HEK293 (cell line): ENCODE data around the gene DDX24.

Experiments used
- CTCF ChIA-PET: fragments of 350-600 bp; formaldehyde crosslinking; extraction: SDS; loops from one replicate; lab custom pipeline; 2021; ENCODE audit warnings: antibody characterized with exemption; lab: Yijun Ruan, JAX
- POLR2A ChIA-PET: fragments of 300-600 bp; formaldehyde crosslinking; extraction: SDS; loops from one replicate; lab custom pipeline; 2020; ENCODE audit warnings: antibody characterized with exemption, inconsistent platforms; lab: Yijun Ruan, JAX
- H3K27ac ChIP-seq: fragments of 200-500 bp; sonication (Bioruptor generic); 2 replicates; pipeline ENCODE4 v1.5.1; 2014; ENCODE audit warnings: low read depth, low read length, control low read depth, inconsistent platforms; ENCODE audit errors: extremely low read depth
- H3K36me3 ChIP-seq, 2 experiments: fragments of 200-500 bp in 1 of 2; sonication (Bioruptor generic) in 1 of 2; 1 replicate in 1 of 2; 2 replicates in 1 of 2; pipeline ENCODE4 v1.5.1; 2014 to 2017; ENCODE audit warnings: inconsistent platforms in 2 of 2, low read length in 2 of 2; ENCODE audit not compliant: control insufficient read depth in 2 of 2, insufficient read depth in 1 of 2
- H3K4me1 ChIP-seq: fragments of 200-500 bp; sonication (Bioruptor generic); 2 replicates; pipeline ENCODE4 v1.5.1; 2014; ENCODE audit warnings: mild to moderate bottlenecking, low read length, inconsistent platforms; ENCODE audit not compliant: control insufficient read depth, insufficient read depth
- H3K4me3 ChIP-seq: 2 replicates; pipeline ENCODE4 v1.5.1; 2011; ENCODE audit warnings: low read depth, mild to moderate bottlenecking, control low read depth, low read length, moderate library complexity
- H3K9me3 ChIP-seq: fragments of 200-500 bp; sonication (Bioruptor generic); 2 replicates; pipeline ENCODE4 v1.5.1; 2014; ENCODE audit warnings: low read depth, low read length, inconsistent platforms; ENCODE audit not compliant: control insufficient read depth, insufficient read depth
- GLIS2 ChIP-seq: fragments of 450-650 bp; formaldehyde crosslinking; IDR thresholded peaks from 2 replicates; pipeline ENCODE4 v1.5.1; 2016; ENCODE audit warnings: missing biosample characterization, missing genetic modification characterization
- KLF8 ChIP-seq: fragments of 450-650 bp; formaldehyde crosslinking; IDR thresholded peaks from 2 replicates; pipeline ENCODE4 v1.5.1; 2016; ENCODE audit warnings: missing biosample characterization, missing genetic modification characterization
- REPIN1 ChIP-seq: fragments of 450-650 bp; formaldehyde crosslinking; IDR thresholded peaks from 2 replicates; pipeline ENCODE4 v1.5.1; 2017; ENCODE audit warnings: missing biosample characterization, missing genetic modification characterization, low read depth
- SP2 ChIP-seq: fragments of 450-650 bp; formaldehyde crosslinking; IDR thresholded peaks from 2 replicates; pipeline ENCODE4 v1.5.1; 2016; ENCODE audit warnings: missing biosample characterization, missing genetic modification characterization
- SP7 ChIP-seq: fragments of 450-650 bp; formaldehyde crosslinking; IDR thresholded peaks from 2 replicates; pipeline ENCODE4 v1.5.1; 2016; ENCODE audit warnings: missing biosample characterization, missing genetic modification characterization
- YY1 ChIP-seq: fragments of 450-650 bp; formaldehyde crosslinking; IDR thresholded peaks from 2 replicates; pipeline ENCODE4 v1.5.1; 2018; ENCODE audit warnings: missing biosample characterization, missing genetic modification characterization
- ZBTB7A ChIP-seq: fragments of 450-650 bp; formaldehyde crosslinking; IDR thresholded peaks from 2 replicates; pipeline ENCODE4 v1.5.1; 2016; ENCODE audit warnings: low read depth, missing biosample characterization, missing genetic modification characterization
- ZNF114 ChIP-seq: fragments of 450-650 bp; formaldehyde crosslinking; IDR thresholded peaks from 2 replicates; pipeline ENCODE4 v1.5.0; 2017; ENCODE audit warnings: missing biosample characterization, missing genetic modification characterization
- ZNF138 ChIP-seq: fragments of 450-650 bp; formaldehyde crosslinking; IDR thresholded peaks from 2 replicates; pipeline ENCODE4 v1.5.1; 2016; ENCODE audit warnings: missing biosample characterization, missing genetic modification characterization, borderline replicate concordance
- ZNF184 ChIP-seq: fragments of 450-650 bp; IDR thresholded peaks from 2 replicates; pipeline ENCODE4 v1.5.1; 2018; ENCODE audit warnings: missing biosample characterization, mild to moderate bottlenecking, missing genetic modification characterization
- ZNF214 ChIP-seq: fragments of 450-650 bp; formaldehyde crosslinking; IDR thresholded peaks from 2 replicates; pipeline ENCODE4 v1.5.1; 2017; ENCODE audit warnings: missing biosample characterization, mild to moderate bottlenecking, missing genetic modification characterization, borderline replicate concordance
- ZNF221 ChIP-seq: fragments of 450-650 bp; formaldehyde crosslinking; IDR thresholded peaks from 2 replicates; pipeline ENCODE4 v1.5.1; 2017; ENCODE audit warnings: missing biosample characterization, missing genetic modification characterization, borderline replicate concordance
- ZNF24 ChIP-seq: fragments of 450-650 bp; formaldehyde crosslinking; IDR thresholded peaks from 2 replicates; pipeline ENCODE4 v1.5.1; 2016; ENCODE audit warnings: missing biosample characterization, missing genetic modification characterization
- ZNF791 ChIP-seq: fragments of 450-650 bp; formaldehyde crosslinking; IDR thresholded peaks from 2 replicates; pipeline ENCODE4 v1.5.1; 2016; ENCODE audit warnings: missing biosample characterization, missing genetic modification characterization
- ZNF837 ChIP-seq: fragments of 450-650 bp; formaldehyde crosslinking; IDR thresholded peaks from 2 replicates; pipeline ENCODE4 v1.5.1; 2016; ENCODE audit warnings: missing biosample characterization, missing genetic modification characterization
- ZNF843 ChIP-seq: fragments of 450-650 bp; formaldehyde crosslinking; IDR thresholded peaks from 2 replicates; pipeline ENCODE4 v1.5.1; 2016; ENCODE audit warnings: missing biosample characterization, missing genetic modification characterization
- ZSCAN23 ChIP-seq: fragments of 450-650 bp; formaldehyde crosslinking; IDR thresholded peaks from 2 replicates; pipeline ENCODE4 v1.5.1; 2016; ENCODE audit warnings: missing biosample characterization, missing genetic modification characterization
- ZXDB ChIP-seq: fragments of 450-650 bp; formaldehyde crosslinking; IDR thresholded peaks from 2 replicates; pipeline ENCODE4 v1.5.1; 2016; ENCODE audit warnings: missing biosample characterization, missing genetic modification characterization
- TF ChIP-seq, protein P1 (sequence below): fragments of 450-650 bp; formaldehyde crosslinking; IDR thresholded peaks from 2 replicates; pipeline ENCODE4 v1.5.1; 2017; ENCODE audit warnings: missing biosample characterization, missing genetic modification characterization
- TF ChIP-seq, protein P2 (sequence below): fragments of 450-650 bp; formaldehyde crosslinking; IDR thresholded peaks from 2 replicates; pipeline ENCODE4 v1.5.1; 2016; ENCODE audit warnings: missing biosample characterization, missing genetic modification characterization
- TF ChIP-seq, protein P3 (sequence below): fragments of 450-650 bp; formaldehyde crosslinking; IDR thresholded peaks from 2 replicates; pipeline ENCODE4 v1.5.1; 2016; ENCODE audit warnings: missing biosample characterization, missing genetic modification characterization
- TF ChIP-seq, protein P4 (sequence below): fragments of 450-650 bp; formaldehyde crosslinking; IDR thresholded peaks from 2 replicates; pipeline ENCODE4 v1.5.1; 2016; ENCODE audit warnings: missing biosample characterization, missing genetic modification characterization

Gene DDX24

DNA sequence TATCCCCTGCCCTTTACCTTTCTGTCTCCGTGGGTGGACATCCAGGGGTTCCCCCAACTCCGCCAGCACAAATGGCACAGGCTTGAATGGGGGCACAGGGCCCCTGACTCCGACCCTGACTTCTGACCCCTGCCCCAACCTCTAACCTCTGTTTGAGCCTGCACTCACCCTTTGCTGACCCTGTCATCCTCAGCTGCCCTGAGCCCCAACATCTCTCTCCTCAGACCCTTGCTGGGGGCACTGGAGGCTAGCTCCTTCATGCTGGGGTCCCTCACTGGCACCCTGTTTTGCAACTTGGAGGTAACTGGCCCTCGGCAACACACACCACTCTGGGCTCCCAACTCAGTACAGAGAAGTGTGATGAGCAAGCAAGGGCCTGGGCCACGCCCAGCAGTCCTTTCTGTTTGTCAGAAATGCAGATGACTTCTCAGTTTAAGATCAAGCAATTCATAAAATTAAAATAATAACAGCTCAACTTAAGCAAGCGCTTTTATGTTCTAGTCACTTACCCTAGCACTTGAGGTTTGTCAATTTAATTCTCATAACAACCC, 31.6 kb upstream of the DDX24 start:
- no peaks in the 10 kb centered on the region for H3K36me3 ChIP-seq
- H3K9me3 ChIP-seq = no peaks in the 10 kb centered on the region
- no peak for TF ChIP-seq REPIN1 (tag by site-specific recombination)
- TF ChIP-seq, protein P1, sequence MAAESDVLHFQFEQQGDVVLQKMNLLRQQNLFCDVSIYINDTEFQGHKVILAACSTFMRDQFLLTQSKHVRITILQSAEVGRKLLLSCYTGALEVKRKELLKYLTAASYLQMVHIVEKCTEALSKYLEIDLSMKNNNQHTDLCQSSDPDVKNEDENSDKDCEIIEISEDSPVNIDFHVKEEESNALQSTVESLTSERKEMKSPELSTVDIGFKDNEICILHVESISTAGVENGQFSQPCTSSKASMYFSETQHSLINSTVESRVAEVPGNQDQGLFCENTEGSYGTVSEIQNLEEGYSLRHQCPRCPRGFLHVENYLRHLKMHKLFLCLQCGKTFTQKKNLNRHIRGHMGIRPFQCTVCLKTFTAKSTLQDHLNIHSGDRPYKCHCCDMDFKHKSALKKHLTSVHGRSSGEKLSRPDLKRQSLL (tag by site-specific recombination) = no peak
- peaks cover 3% of the 10 kb centered on the region; the same call in 1 of the 2 replicates for H3K4me1 ChIP-seq
- H3K4me3 ChIP-seq = no peak overlapping the region
- ChIA-PET CTCF (interaction anchor here (0.6 to 1.6 kb wide), 3 partner anchors 24 to 173 kb away, joined by 3 to 4 read pairs (median 3); no protein-coding TSS in a partner anchor), POLR2A (no interaction called here)
- H3K27ac ChIP-seq = no peak overlapping the region

DNA sequence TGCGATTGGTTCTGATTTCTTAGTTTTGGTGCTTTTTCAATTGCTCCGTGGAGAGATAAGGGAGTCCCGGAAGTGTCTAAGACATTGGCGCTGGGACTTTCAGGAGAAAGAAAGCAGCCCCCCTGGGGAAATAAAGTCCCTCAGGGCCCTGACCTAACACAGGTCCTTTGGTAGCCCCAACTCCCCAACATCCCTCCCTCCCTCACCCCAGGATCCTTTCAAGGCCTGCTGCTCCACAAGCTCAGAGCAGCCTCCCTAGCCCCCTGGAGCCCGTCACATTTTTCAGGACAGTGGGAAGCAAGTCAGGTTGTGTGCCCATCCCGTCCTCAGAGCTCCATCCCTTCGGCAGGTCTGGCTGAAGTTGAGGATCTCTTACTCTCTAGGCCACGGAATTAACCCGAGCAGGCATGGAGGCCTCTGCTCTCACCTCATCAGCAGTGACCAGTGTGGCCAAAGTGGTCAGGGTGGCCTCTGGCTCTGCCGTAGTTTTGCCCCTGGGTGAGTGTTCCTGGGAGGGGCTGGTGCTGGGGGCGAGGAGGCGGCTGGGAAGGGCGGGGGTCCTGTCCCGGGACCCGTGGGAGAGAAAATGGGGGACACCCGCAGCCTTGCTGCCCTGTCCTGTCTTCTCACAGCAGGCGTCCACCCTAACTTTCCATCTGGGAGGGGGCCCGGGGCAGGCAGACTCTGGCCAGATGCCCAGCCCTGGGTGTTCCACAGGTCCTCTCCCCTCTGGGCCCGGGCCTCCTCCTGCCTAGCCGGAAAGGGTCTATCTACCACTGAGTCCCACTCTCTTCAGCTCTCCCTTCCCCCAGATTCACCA, 30.5 kb upstream of the DDX24 start:
- ChIA-PET CTCF (interaction anchor here (1.2 kb wide), 1 partner anchor 21 kb away, joined by 7 read pairs; no protein-coding TSS in a partner anchor), POLR2A (no interaction called here)
- no peaks in the 10 kb centered on the region for H3K36me3 ChIP-seq
- H3K27ac ChIP-seq = no peak overlapping the region
- no peak for TF ChIP-seq ZNF214 (tag by site-specific recombination)
- no peak for TF ChIP-seq ZNF791
- TF ChIP-seq SP2 (tag by site-specific recombination) = no peak
- TF ChIP-seq ZNF221 (tag by site-specific recombination) = no peak
- no peak for TF ChIP-seq GLIS2 (tag by site-specific recombination)
- no peak for TF ChIP-seq ZNF843 (tag by site-specific recombination)
- no peak for TF ChIP-seq ZNF184 (tag by site-specific recombination)
- no peak for TF ChIP-seq SP7 (tag by site-specific recombination)
- no peak for TF ChIP-seq ZNF837 (tag by site-specific recombination)
- TF ChIP-seq ZNF24 (tag by site-specific recombination) = no peak
- no peak for TF ChIP-seq ZSCAN23 (tag by site-specific recombination)
- TF ChIP-seq, protein P2, sequence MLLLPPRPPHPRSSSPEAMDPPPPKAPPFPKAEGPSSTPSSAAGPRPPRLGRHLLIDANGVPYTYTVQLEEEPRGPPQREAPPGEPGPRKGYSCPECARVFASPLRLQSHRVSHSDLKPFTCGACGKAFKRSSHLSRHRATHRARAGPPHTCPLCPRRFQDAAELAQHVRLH (tag by site-specific recombination) = no peak
- TF ChIP-seq, protein P3, sequence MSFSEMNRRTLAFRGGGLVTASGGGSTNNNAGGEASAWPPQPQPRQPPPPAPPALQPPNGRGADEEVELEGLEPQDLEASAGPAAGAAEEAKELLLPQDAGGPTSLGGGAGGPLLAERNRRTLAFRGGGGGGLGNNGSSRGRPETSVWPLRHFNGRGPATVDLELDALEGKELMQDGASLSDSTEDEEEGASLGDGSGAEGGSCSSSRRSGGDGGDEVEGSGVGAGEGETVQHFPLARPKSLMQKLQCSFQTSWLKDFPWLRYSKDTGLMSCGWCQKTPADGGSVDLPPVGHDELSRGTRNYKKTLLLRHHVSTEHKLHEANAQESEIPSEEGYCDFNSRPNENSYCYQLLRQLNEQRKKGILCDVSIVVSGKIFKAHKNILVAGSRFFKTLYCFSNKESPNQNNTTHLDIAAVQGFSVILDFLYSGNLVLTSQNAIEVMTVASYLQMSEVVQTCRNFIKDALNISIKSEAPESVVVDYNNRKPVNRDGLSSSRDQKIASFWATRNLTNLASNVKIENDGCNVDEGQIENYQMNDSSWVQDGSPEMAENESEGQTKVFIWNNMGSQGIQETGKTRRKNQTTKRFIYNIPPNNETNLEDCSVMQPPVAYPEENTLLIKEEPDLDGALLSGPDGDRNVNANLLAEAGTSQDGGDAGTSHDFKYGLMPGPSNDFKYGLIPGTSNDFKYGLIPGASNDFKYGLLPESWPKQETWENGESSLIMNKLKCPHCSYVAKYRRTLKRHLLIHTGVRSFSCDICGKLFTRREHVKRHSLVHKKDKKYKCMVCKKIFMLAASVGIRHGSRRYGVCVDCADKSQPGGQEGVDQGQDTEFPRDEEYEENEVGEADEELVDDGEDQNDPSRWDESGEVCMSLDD (tag by site-specific recombination) = no peak
- no peak for TF ChIP-seq KLF8 (tag by site-specific recombination)
- no peak for TF ChIP-seq ZNF138 (tag by site-specific recombination)
- TF ChIP-seq, protein P4, sequence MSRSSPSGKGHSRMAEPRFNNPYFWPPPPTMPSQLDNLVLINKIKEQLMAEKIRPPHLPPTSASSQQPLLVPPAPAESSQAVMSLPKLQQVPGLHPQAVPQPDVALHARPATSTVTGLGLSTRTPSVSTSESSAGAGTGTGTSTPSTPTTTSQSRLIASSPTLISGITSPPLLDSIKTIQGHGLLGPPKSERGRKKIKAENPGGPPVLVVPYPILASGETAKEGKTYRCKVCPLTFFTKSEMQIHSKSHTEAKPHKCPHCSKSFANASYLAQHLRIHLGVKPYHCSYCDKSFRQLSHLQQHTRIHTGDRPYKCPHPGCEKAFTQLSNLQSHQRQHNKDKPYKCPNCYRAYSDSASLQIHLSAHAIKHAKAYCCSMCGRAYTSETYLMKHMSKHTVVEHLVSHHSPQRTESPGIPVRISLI (tag by site-specific recombination) = no peak
- TF ChIP-seq ZXDB = no peak
- TF ChIP-seq ZNF114 (tag by site-specific recombination) = no peak
- no peak for TF ChIP-seq YY1 (tag by site-specific recombination)
- TF ChIP-seq ZBTB7A (tag by site-specific recombination) = no peak
- no peaks in the 10 kb centered on the region for H3K9me3 ChIP-seq
- peaks cover 3% of the 10 kb centered on the region; the same call in 1 of the 2 replicates for H3K4me1 ChIP-seq
- no peak overlapping the region for H3K4me3 ChIP-seq
